ENCODE data around the gene SDF4. TPM values are rescaled to one million over a fixed set of nuclear protein-coding genes. Genes with fewer than 3 reads are reported as not detected.

SDF4 gene
- total RNA-seq, 4 donors from 2014 or later = 109 to 144 (median 138) TPM

GRCh38 chr1:1200876-1201810 lies 30.7 kb downstream of the SDF4 start:
- Histone ChIP-seq H3K4me1 (peaks cover 2 to 14% of the 10 kb centered on the region in 2 donors), H3K36me3 (no peaks in the 10 kb centered on the region), H3K27ac (no peak overlapping the region), H3K9me3 (no peaks in the 10 kb centered on the region), H3K4me3 (replicated peaks in 1 of 3) (peak overlapping the region in 1 of 3 donors; percentile 37), H3K27me3 (no peaks in the 10 kb centered on the region)
- 0 to 4% methylated on average over 2 to 11 of the region's 109 CpGs for WGBS, 2 donors
- peak; percentile 22 for DNase-seq
- no peak for TF ChIP-seq POLR2A (IDR thresholded peaks at IDR 0.05)
- TF ChIP-seq, protein P1, sequence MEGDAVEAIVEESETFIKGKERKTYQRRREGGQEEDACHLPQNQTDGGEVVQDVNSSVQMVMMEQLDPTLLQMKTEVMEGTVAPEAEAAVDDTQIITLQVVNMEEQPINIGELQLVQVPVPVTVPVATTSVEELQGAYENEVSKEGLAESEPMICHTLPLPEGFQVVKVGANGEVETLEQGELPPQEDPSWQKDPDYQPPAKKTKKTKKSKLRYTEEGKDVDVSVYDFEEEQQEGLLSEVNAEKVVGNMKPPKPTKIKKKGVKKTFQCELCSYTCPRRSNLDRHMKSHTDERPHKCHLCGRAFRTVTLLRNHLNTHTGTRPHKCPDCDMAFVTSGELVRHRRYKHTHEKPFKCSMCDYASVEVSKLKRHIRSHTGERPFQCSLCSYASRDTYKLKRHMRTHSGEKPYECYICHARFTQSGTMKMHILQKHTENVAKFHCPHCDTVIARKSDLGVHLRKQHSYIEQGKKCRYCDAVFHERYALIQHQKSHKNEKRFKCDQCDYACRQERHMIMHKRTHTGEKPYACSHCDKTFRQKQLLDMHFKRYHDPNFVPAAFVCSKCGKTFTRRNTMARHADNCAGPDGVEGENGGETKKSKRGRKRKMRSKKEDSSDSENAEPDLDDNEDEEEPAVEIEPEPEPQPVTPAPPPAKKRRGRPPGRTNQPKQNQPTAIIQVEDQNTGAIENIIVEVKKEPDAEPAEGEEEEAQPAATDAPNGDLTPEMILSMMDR (IDR thresholded peaks at IDR 0.05) = no peak
- intact Hi-C loops (cut with DNase I) = no loop called here

GRCh38 chr1:1199961-1200875 lies 31.6 kb downstream of the SDF4 start:
- no peak for TF ChIP-seq POLR2A (IDR thresholded peaks at IDR 0.05)
- TF ChIP-seq, protein P1 (IDR thresholded peaks at IDR 0.05) = no peak
- WGBS, 2 donors = 81 to 90% methylated on average over 10 to 14 of the region's 31 CpGs
- H3K27ac ChIP-seq = no peak overlapping the region
- H3K4me3 ChIP-seq (replicated peaks in 1 of 3) = no peak overlapping the region
- no peaks in the 10 kb centered on the region for H3K9me3 ChIP-seq
- no peaks in the 10 kb centered on the region for H3K27me3 ChIP-seq
- DNase-seq = no peak
- peaks cover 0 to 9% of the 10 kb centered on the region in 2 donors for H3K4me1 ChIP-seq
- intact Hi-C loops (cut with DNase I) = no loop called here
- no peaks in the 10 kb centered on the region for H3K36me3 ChIP-seq

DNA sequence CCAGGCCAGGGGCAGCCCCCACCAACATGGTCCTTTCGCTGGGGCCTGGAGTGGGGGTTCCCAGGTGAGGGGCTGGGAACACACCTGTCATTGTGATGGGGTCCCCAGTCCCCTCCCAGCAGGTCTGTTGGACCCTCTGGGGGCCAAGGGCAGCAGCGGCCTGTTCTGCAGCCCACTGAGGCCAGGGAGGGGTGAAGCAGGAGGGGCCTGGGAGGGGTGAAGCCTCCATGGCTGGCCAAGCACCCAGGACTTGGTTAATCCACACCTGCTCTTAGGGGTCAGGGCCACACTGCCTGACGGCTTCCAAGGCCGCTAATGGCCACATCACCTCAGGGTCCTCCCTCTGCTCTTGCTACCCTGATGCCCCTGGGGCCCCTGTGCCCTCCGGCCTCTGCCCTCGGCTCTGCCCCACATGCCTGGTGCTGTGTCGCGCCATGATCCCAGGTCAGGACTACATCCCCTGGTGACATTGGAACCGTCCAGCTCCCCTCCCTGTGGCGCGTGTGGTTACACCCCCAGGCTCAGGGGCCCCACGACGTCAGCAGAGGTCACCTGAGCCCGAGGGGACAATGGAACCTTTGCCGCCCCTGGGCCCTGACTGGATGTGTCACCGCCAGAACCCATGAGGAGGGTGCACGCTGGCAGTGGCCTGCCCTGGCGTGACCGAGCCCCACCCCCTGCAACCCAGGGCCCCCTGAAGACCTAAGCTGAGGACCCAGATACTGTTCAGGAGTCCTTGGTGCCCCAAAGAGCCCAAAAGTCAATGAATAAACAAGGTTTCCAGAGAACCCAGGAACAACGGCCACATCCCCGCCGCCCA lies 32.5 kb downstream of the SDF4 start:
- Histone ChIP-seq H3K27ac (no peak overlapping the region), H3K4me3 (replicated peaks in 1 of 3) (no peak overlapping the region), H3K4me1 (peaks cover 0 to 9% of the 10 kb centered on the region in 2 donors), H3K27me3 (no peaks in the 10 kb centered on the region), H3K36me3 (no peaks in the 10 kb centered on the region), H3K9me3 (no peaks in the 10 kb centered on the region)
- no peak for DNase-seq
- intact Hi-C loops (cut with DNase I) = no loop called here
- no peak for TF ChIP-seq POLR2A (IDR thresholded peaks at IDR 0.05)
- TF ChIP-seq, protein P1 (IDR thresholded peaks at IDR 0.05) = no peak
- 80 to 82% methylated on average over 12 to 16 of the region's 22 CpGs for WGBS, 2 donors

DNA sequence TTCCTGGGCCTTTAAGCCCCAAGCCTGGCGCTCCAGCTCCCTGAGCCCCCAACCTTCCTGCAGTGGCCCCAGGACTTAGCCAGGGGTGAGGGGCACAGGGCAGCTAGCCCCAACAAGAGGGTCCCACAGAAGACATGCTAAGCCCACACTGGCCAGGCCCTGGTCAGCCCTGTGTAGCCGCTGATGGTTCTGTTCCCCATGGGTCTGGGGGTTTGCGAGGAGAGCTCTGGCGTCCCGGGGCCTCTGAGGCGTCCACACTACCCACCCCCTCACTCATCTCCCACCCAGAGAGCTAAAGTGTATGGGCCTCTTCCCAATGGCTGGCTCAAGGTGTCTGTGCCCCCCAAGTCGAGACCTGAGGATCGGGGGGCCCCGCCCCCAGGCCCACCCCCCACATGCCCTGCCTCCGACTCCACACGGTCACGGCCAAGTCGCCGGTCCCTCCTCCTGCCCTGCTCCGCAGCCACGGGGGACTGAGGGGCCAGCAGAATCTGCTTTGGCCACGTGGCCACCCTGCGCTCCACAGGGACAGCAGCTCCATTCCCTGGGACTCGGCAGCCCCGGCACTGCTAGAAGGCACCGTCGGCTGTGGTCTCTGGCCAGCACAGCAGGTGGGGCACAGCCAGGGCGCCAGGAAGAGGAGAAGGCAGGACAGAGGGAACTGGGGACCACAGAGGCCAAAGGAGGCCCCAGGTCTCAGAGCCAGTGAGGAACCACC lies 33.2 kb downstream of the SDF4 start:
- no peak for DNase-seq
- H3K4me3 ChIP-seq (replicated peaks in 1 of 3) = no peak overlapping the region
- H3K27me3 ChIP-seq = no peaks in the 10 kb centered on the region
- no peaks in the 10 kb centered on the region for H3K36me3 ChIP-seq
- intact Hi-C loops (cut with DNase I) = no loop called here
- 62 to 75% methylated on average over 14 to 19 of the region's 23 CpGs for WGBS, 2 donors
- H3K27ac ChIP-seq = no peak overlapping the region
- TF ChIP-seq POLR2A (IDR thresholded peaks at IDR 0.05) = no peak
- TF ChIP-seq, protein P1 (IDR thresholded peaks at IDR 0.05) = no peak
- H3K4me1 ChIP-seq = peaks cover 0 to 9% of the 10 kb centered on the region in 2 donors
- no peaks in the 10 kb centered on the region for H3K9me3 ChIP-seq
